ENCODE measurements around the gene SCN9A.
"Not testable (repeated sequence)": the region's sequence is repeated elsewhere in the genome, so short reads cannot be mapped to it uniquely, and the experiment has no call there.

SCN9A gene

GRCh38 chr2:166375736-166376487 lies at the start of gene SCN9A:
SCN9A (minus strand) TSS chr2:166375944; CDS start chr2:166311756, 64,188 bp downstream.
- peak; percentile 83 for DNase-seq (ENCODE audit: low read depth)

- no peak for DNase-seq (ENCODE audit: low read depth)
Observed at GRCh38 chr2:166424841-166425240, 49.1 kb upstream of the SCN9A start.

- peak; percentile 62 for DNase-seq (ENCODE audit: low read depth)
Observed at GRCh38 chr2:166419616-166419934, 43.8 kb upstream of the SCN9A start.

GRCh38 chr2:166418853-166419615 lies 43.3 kb upstream of the SCN9A start:
- no peak for DNase-seq (ENCODE audit: low read depth)

- DNase-seq (ENCODE audit: low read depth) = peak; percentile 58
Observed at GRCh38 chr2:166417669-166418068, 41.9 kb upstream of the SCN9A start.

- no peak for DNase-seq (ENCODE audit: low read depth)
Observed at GRCh38 chr2:166413255-166413654, 37.5 kb upstream of the SCN9A start.

GRCh38 chr2:166411473-166412230 lies 35.9 kb upstream of the SCN9A start:
- DNase-seq (ENCODE audit: low read depth) = peak; percentile 59

- peak; percentile 93 for DNase-seq (ENCODE audit: low read depth)
Observed at GRCh38 chr2:166410828-166411472, 35.2 kb upstream of the SCN9A start.

- DNase-seq (ENCODE audit: low read depth) = not testable (repeated sequence)
Observed at GRCh38 chr2:166407746-166408145, 32.0 kb upstream of the SCN9A start.

GRCh38 chr2:166406374-166406773 lies 30.6 kb upstream of the SCN9A start:
- DNase-seq (ENCODE audit: low read depth) = no peak

- DNase-seq (ENCODE audit: low read depth) = no peak
Observed at GRCh38 chr2:166405569-166405926, 29.8 kb upstream of the SCN9A start.

- DNase-seq (ENCODE audit: low read depth) = peak; percentile 76
Observed at GRCh38 chr2:166404831-166405568, 29.3 kb upstream of the SCN9A start.

GRCh38 chr2:166394245-166394644 lies 18.5 kb upstream of the SCN9A start:
- DNase-seq (ENCODE audit: low read depth) = no peak

GRCh38 chr2:166393008-166393407 lies 17.3 kb upstream of the SCN9A start:
- DNase-seq (ENCODE audit: low read depth) = no peak

- no peak for DNase-seq (ENCODE audit: low read depth)
Observed at GRCh38 chr2:166388481-166389070, 12.8 kb upstream of the SCN9A start.

- DNase-seq (ENCODE audit: low read depth) = no peak
Observed at GRCh38 chr2:166385313-166385712, 9.6 kb upstream of the SCN9A start.

- peak; percentile 47 for DNase-seq (ENCODE audit: low read depth)
Observed at GRCh38 chr2:166384774-166385173, 9.0 kb upstream of the SCN9A start.

GRCh38 chr2:166382448-166382847 lies 6.7 kb upstream of the SCN9A start:
- DNase-seq (ENCODE audit: low read depth) = no peak

- DNase-seq (ENCODE audit: low read depth) = no peak
Observed at GRCh38 chr2:166380615-166381014, 4.9 kb upstream of the SCN9A start.

- no peak for DNase-seq (ENCODE audit: low read depth)
Observed at GRCh38 chr2:166376873-166377272, 1.1 kb upstream of the SCN9A start.

GRCh38 chr2:166376488-166376828 lies 714 bp upstream of the SCN9A start:
- no peak for DNase-seq (ENCODE audit: low read depth)
